ENCODE data around the gene CARD11. TPM values are rescaled to one million over a fixed set of nuclear protein-coding genes. Genes with fewer than 3 reads are reported as not detected.

Gene CARD11
- total and polyA plus RNA-seq, 12 donors = 0.61 to 19.3 (median 2.7) TPM

- peak overlapping the region; percentile 92 to 99 (median 95) for H3K27ac ChIP-seq
- peak overlapping the region in 1 of 4 donors; percentile 42 for H3K4me3 ChIP-seq
- peaks cover 21 to 27% of the 10 kb centered on the region in 2 donors for H3K4me1 ChIP-seq (replicated peaks in 1 of 2)
- TF ChIP-seq CTCF (IDR thresholded peaks at IDR 0.05) = peak in 2 of 6 experiments; percentile 20
- TF ChIP-seq POLR2A (IDR thresholded peaks at IDR 0.05) = peak; percentile 81 to 85
- no peaks in the 10 kb centered on the region for H3K9me3 ChIP-seq (replicated peaks in 1 of 3)
- H3K27me3 ChIP-seq = no peaks in the 10 kb centered on the region
- intact Hi-C loops (cut with DNase I) = loop anchor here in 1 of 2 donors (2.0 kb wide), 1 partner anchor 1033 kb away; no protein-coding TSS in a partner anchor
- H3K36me3 ChIP-seq (replicated peaks in 1 of 2) = no peaks in the 10 kb centered on the region
- WGBS, 4 donors = 2 to 8% (median 5%) methylated on average over 8 to 18 of the region's 18 CpGs
- peak; percentile 72 to 95 (median 92) for DNase-seq
These were observed 180.1 kb downstream of the CARD11 start for GRCh38 chr7:2863461-2864066.

- no peaks in the 10 kb centered on the region for H3K36me3 ChIP-seq (replicated peaks in 1 of 2)
- H3K4me3 ChIP-seq = peak overlapping the region in 1 of 4 donors; percentile 42
- TF ChIP-seq POLR2A (IDR thresholded peaks at IDR 0.05) (no peak), CTCF (IDR thresholded peaks at IDR 0.05) (no peak)
- intact Hi-C loops (cut with DNase I) = no loop called here
- H3K9me3 ChIP-seq (replicated peaks in 1 of 3) = no peaks in the 10 kb centered on the region
- H3K27ac ChIP-seq = peak overlapping the region; percentile 92 to 99 (median 95)
- DNase-seq = peak in 2 of 7 donors; percentile 36 to 40
- H3K4me1 ChIP-seq (replicated peaks in 1 of 2) = peaks cover 21 to 27% of the 10 kb centered on the region in 2 donors
- 76 to 85% (median 83%) methylated on average over 14 to 22 of the region's 22 CpGs for WGBS, 4 donors
- no peaks in the 10 kb centered on the region for H3K27me3 ChIP-seq
These were observed 180.8 kb downstream of the CARD11 start for GRCh38 chr7:2862831-2863361.

DNA sequence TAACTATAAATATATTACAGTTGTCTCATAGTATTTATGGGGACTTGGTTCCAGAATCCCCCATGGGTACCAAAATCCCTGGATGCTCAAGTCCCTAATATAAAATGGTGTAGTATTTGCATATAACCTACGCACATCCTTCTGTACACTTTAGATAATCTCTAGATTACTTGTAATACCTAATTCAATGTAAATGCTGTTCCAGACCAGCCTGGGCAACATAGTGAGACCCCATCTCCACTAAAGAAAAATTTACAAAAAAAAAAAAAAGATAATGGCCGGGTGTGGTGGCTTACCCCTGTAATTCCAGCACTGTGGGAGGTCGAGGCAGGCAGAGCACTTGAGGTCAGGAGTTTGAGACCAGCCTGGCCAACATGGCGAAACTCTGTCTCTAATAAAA lies 182.2 kb downstream of the CARD11 start:
- Histone ChIP-seq H3K4me3 (no peak overlapping the region), H3K36me3 (replicated peaks in 1 of 2) (no peaks in the 10 kb centered on the region), H3K27ac (no peak overlapping the region), H3K9me3 (replicated peaks in 1 of 3) (no peaks in the 10 kb centered on the region), H3K4me1 (replicated peaks in 1 of 2) (peaks cover 21 to 27% of the 10 kb centered on the region in 2 donors), H3K27me3 (no peaks in the 10 kb centered on the region)
- no peak for TF ChIP-seq CTCF (IDR thresholded peaks at IDR 0.05)
- TF ChIP-seq POLR2A (IDR thresholded peaks at IDR 0.05) = no peak
- WGBS, 4 donors = 91 to 96% (median 93%) methylated on average over 4 of the region's 4 CpGs
- DNase-seq = no peak
- intact Hi-C loops (cut with DNase I) = no loop called here

DNA sequence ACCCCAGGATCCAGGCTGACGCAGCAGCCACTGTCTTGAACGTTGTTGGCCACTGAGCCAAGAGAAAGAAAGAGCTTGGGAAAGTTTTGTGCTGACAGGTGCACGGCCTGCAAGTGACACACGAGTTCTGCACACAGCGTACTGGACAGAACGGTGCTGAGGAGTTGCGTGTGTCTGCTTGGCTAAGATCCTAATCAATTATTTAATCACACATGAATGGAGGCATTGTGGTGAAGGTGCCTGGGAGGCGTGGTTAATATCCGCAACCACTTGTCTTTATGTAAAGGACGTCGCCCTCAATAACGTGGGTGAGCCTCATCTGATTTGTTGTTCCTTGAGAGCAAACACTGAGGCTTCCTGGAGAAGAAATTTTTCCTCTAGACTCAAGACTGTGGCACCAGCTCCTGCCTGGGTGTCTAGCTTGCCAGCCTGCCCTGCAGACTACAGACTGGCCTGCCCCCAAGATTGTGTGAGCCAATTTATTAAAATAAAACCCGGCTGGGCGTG lies 183.0 kb downstream of the CARD11 start:
- no peaks in the 10 kb centered on the region for H3K27me3 ChIP-seq
- WGBS, 4 donors = 81 to 89% (median 86%) methylated on average over 13 to 14 of the region's 14 CpGs
- TF ChIP-seq POLR2A (IDR thresholded peaks at IDR 0.05) (no peak), CTCF (IDR thresholded peaks at IDR 0.05) (no peak)
- H3K4me1 ChIP-seq (replicated peaks in 1 of 2) = peaks cover 21 to 27% of the 10 kb centered on the region in 2 donors
- no peaks in the 10 kb centered on the region for H3K9me3 ChIP-seq (replicated peaks in 1 of 3)
- DNase-seq = peak in 1 of 7 donors; percentile 82
- H3K4me3 ChIP-seq = no peak overlapping the region
- intact Hi-C loops (cut with DNase I) = no loop called here
- H3K27ac ChIP-seq = no peak overlapping the region
- no peaks in the 10 kb centered on the region for H3K36me3 ChIP-seq (replicated peaks in 1 of 2)
